KBM-7 (cell line): Measurements from ENCODE around the gene FBXO41.

Experiments
- DNase-seq: peaks from one replicate; pipeline ENCODE4 v3.0.0-alpha.2; 2015
- in situ Hi-C: fragments of 300-500 bp; cut with MboI; formaldehyde crosslinking; loops from 2 replicates; pipeline ENCODE4 v1.14.3; 2020; ENCODE audit warnings: low sequenced_read_pairs, low pct_unique_long_range_greater_than_20kb, mixed read lengths

Gene FBXO41

GRCh38 chr2:73284296-73285158, at the start of gene FBXO41:
TSS of gene FBXO41 (minus strand) at chr2:73284478. CDS start at chr2:73269630, 14,848 bp downstream.
- in situ Hi-C loops, result no loop called here
- peak; percentile 88 for DNase-seq

GRCh38 chr2:73334045-73334444, 49.8 kb upstream of the FBXO41 start:
- no peak for DNase-seq
- in situ Hi-C loops, result no loop called here

GRCh38 chr2:73333564-73333963, 49.3 kb upstream of the FBXO41 start:
- DNase-seq, result no peak
- in situ Hi-C loops, result no loop called here

GRCh38 chr2:73324126-73324725, 39.9 kb upstream of the FBXO41 start:
- in situ Hi-C loops, result no loop called here
- DNase-seq, result no peak

- no peak for DNase-seq
- in situ Hi-C loops, result no loop called here
These were observed 39.3 kb upstream of the FBXO41 start for GRCh38 chr2:73323551-73323950.

GRCh38 chr2:73314441-73314840, 30.2 kb upstream of the FBXO41 start:
- DNase-seq, result no peak
- in situ Hi-C loops, result no loop called here

GRCh38 chr2:73307720-73308119, 23.4 kb upstream of the FBXO41 start:
- in situ Hi-C loops, result no loop called here
- DNase-seq, result no peak

- no peak for DNase-seq
- in situ Hi-C loops, result no loop called here
These were observed 17.4 kb upstream of the FBXO41 start for GRCh38 chr2:73301636-73302035.

- in situ Hi-C loops, result no loop called here
- no peak for DNase-seq
These were observed 16.6 kb upstream of the FBXO41 start for GRCh38 chr2:73300926-73301325.

GRCh38 chr2:73297586-73297985, 13.3 kb upstream of the FBXO41 start:
- in situ Hi-C loops, result no loop called here
- no peak for DNase-seq

- in situ Hi-C loops, result no loop called here
- no peak for DNase-seq
These were observed 12.9 kb upstream of the FBXO41 start for GRCh38 chr2:73297151-73297559.

- in situ Hi-C loops, result no loop called here
These were observed 11.6 kb upstream of the FBXO41 start for GRCh38 chr2:73295751-73296400.

GRCh38 chr2:73294239-73294638, 10.0 kb upstream of the FBXO41 start:
- DNase-seq, result no peak
- in situ Hi-C loops, result no loop called here

More at GRCh38 chr2:73295751-73296400, 11.6 kb upstream of the FBXO41 start:
- DNase-seq, result no peak

- DNase-seq, result peak; percentile 81
- in situ Hi-C loops, result no loop called here
These were observed 9.4 kb upstream of the FBXO41 start, which contains the start of gene EGR4 for GRCh38 chr2:73293534-73294171. TSS of gene EGR4 (minus strand) at chr2:73293548. CDS start at chr2:73293317, 231 bp downstream.

- in situ Hi-C loops, result no loop called here
- no peak for DNase-seq
These were observed 8.7 kb upstream of the FBXO41 start for GRCh38 chr2:73292906-73293533.

- in situ Hi-C loops, result no loop called here
- DNase-seq, result no peak
These were observed 8.1 kb upstream of the FBXO41 start for GRCh38 chr2:73292316-73292905.

- in situ Hi-C loops, result no loop called here
- peak; percentile 48 for DNase-seq
These were observed 7.4 kb upstream of the FBXO41 start for GRCh38 chr2:73291461-73292315.

GRCh38 chr2:73291093-73291460, 6.8 kb upstream of the FBXO41 start:
- peak; percentile 79 for DNase-seq
- in situ Hi-C loops, result no loop called here
